GM21447 (cell line): ENCODE data around the gene CCDC110.

Experiments
- ATAC-seq: cut with Tn5 transposase; IDR thresholded peaks from one replicate; pipeline ENCODE4 v1.9.1; 2021; ENCODE audit not compliant: unreplicated experiment

CCDC110 gene

DNA sequence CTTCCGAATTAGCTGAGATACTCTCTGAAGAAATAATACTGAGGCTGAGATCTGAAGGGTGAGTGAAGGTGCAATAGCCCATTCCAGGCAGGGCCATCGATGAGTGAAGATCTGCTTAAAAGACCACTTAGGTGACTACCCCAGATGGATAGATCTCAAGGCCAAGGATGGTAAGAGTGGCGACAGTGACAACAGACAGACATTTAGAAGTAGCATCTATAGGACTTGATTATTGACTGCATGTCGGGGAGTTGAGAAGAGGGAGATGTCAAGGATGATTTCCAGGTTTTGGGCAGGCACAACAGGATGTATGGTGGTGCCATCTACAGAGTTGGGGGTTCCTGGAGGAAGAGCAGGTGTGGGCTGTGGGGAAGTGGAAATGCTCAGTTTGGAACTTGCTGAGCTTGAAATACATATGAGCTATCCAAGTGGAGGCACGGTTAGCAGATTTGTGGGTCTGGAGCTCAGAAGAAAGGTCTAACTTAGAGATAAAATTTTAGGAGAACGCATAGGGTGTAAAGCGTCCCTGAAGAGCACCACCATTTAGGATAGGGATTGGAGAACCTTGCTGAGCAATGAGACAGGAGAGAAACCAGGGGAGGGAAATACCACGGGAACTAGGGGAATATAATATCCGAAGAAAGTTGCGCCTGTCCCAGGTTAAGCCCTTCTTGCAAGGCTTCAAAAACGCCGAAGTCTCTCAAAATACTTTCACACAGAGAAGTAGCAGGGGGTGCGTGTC is 46.5 kb downstream of the CCDC110 start:
- peak; percentile 7 for ATAC-seq

DNA sequence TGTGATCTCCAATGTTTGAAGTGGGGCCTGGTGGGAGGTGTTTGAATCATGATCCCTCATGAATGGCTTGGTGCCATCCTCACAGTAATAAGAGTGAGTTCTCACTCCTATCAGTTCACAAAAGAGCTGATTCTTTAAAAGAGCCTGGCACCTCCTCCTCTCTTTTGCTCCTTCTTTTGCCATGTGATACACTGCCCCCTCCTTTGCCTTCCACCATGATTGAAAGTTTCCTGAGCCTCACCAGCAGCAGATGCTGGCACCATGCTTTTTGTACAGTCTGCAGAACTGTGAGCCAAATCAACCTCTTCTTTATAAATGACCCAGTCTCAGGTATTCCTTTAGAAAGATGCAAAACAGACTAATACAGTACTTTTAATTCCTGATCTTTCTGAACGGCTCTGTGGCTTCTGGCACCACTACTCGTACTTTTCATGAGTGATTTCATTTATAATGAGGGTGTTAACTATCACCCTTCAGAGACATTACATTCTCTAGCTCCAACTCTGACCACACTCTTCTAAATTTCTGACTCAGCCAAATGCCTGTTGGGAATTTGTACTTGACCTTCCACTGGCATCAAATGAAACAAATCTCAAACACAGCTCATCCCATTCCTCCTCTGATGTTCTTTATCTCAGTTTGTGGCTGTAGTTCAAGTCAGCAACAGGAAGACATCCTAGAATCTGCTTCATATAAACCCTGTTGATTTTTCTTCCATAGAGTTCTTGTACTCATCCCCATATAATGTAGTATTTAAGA is 50.0 kb downstream of the CCDC110 start:
- ATAC-seq = no peak

DNA sequence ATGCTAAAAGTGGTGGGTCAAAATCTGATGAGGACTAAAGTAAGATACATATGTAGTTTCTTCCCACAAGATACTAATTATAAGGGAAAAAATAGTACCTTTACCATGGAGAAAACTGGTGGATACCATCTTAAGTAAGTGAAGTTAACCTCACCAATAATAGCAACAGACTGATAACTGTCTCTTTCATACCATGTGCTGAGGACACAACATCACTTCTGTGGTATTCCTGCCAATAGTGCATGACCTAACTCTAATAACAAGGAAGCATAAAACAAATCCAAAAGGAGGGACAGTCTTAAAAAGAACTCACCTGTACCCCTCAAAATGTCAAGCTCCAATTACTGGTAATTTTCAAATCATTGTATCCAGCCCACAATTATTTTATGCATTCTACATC is 54.6 kb downstream of the CCDC110 start:
- no peak for ATAC-seq

DNA sequence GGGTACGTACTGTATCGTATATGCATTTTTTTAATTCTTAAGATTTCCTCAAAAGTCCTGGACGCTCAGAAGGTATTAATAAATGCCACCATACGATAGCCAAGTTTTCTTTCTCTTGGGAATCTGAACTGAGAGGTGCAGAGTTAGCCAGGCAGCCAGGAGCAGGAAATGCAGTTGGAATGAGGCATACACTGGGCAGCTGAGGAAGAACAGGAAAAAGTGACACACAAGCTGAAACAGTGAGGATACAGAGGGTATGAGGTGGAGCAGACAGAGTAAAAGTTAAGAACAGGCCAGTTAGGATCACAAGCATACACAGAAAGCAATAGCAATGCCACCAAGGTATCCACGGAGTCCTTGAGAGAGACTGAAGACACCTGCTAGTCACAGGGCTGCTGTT is 59.1 kb downstream of the CCDC110 start:
- ATAC-seq = no peak

DNA sequence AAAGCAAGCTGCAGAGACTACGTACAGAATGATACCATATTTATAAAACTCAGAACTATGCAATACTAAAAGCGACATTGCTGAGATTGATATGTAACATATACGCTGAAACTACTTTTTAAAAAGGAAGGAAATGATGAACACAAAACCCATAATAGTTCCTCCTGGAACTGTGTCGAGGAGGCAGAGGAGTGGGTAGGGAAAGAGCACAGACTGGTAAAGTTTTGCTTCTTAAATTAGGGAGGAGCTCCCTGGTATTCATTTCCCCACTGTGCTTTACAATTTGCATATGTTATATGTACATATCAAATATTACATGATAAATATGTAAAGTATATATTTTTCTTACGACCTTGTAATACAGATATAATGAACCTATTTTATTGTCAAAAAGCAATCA is 59.7 kb downstream of the CCDC110 start:
- ATAC-seq = no peak

DNA sequence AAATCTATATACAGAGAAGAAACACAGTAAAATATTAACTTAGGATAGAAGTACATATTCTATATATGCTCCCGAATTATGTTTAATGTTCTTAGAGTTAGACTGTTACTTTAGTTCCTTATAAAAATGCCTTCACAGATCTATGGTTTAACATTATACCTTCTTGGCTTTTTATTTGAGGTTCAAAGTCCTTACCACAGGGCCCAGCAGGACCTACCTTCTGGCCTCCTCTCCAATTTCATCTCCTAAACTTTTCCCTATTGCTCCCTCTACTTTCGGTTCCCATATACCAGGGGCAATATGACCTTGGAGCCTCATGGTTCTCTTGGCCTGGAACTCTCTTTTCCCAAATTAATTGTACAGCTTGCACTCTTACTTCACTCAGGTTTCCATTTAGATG is 63.1 kb downstream of the CCDC110 start:
- ATAC-seq = no peak

DNA sequence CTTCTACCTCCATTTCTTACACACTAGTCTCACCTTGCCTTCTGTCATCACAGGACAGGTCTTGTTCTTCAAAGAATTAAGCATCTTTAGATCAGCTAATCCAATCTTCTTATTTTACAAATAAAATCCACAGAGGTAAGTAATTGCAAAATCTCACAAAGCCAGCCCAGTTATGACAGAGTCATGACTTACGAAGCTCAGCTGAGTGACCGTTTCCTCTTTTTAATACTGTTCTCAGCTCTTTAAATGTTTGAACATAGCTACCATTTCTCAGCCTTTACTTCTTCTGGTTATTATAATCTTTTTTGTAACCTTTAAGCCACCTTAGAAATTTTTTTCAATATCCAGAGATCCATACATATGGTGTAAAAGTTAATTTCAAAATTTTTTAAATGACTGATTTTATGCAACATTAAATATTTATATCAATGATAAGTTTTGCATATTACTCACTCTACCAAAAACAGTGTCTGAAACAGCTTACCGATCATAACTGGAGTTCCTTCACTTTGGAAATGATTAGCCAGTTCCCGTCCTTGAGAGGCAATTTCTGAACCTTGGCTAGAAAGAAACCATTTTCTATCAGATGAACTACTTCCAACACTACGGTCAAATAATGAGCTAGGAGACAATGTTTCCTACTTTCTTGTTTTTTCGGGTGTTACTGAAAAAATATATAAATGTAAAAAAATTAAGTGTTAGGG is 66.1 kb downstream of the CCDC110 start:
- peak; percentile 55 for ATAC-seq

DNA sequence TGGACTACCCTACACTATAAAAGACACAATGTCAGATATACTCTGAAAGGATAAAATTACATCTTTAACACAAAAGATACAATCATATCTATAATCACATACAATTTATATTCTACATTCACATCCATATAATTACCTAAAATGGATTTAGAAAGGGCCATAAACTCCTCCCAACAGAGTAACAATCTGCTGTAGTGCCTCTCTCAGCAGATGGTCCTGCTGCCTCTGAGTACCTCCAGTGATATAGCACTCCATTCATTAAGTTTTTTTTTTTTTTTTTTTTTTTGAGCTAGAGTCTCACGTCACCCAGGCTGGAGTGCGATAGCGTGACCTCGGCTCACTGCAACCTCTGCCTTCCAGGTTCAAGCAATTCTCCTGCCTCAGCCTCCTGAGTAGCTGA is 67.5 kb downstream of the CCDC110 start:
- no peak for ATAC-seq

DNA sequence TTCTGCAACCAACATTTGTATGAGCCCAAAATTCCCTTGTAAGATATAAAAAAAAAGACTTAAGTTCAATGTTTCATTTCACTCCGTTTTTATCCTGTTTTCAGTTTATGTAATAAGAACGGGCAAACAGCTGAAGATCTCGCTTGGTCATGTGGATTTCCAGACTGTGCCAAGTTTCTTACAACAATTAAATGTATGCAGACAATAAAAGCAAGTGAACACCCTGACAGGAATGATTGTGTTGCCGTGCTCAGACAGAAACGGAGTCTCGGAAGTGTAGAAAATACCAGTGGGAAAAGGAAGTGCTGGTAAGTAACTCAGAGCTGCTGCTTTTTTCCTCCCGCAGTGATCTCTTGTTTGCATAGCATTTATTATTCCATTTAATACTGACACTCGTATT is 72.1 kb downstream of the CCDC110 start:
- no peak for ATAC-seq

DNA sequence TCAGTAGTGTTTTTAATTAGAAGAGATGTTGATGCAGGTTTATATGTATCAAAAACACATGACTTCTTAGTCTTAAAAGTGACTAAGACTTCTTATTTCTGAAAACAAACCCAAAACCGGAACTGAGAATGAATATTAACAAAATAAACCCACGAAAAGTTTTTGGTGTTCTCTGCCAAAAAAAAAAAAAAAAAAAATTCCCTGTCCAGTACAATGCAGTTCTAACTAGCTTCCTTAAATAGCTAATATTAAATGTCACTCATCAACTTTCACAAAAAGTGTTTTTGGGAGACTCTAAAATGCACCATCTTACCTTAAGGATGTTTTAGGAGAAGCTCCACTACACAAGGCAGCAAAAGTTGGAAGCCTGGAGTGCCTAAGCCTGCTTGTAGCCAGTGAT is 72.9 kb downstream of the CCDC110 start:
- no peak for ATAC-seq

DNA sequence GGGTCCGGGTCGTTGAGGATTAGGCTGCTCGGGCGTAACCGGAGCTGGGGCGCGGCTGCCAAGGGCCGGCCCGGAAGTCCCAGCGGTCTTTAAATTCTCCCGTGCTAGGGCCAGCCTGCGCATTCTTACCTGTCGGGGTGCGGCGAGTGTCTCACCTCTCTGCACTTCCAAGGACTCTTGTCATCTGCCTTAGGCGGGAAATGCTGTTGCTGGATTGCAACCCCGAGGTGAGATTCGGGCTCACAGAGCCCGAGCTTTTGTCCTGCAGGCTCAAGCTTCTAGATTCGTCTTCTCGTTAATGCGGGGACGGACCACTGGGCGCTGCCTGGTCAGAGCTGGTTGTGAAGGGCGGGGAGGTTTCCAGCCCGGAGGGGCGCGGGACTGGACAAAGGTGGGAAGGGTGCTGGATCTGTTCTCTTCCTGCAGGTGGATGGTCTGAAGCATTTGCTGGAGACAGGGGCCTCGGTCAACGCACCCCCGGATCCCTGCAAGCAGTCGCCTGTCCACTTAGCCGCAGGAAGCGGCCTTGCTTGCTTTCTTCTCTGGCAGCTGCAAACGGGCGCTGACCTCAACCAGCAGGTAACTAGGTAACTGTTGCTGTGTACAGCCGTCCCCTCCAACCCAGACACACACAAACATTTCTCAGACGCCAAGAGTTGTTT is 74.7 kb downstream of the CCDC110 start, which contains the start of gene ANKRD37:
Gene ANKRD37, plus strand, starts transcription at position 118 of the 662 bp plus-strand sequence. Its CDS starts 83 bp downstream, at position 201.
- ATAC-seq = no peak

DNA sequence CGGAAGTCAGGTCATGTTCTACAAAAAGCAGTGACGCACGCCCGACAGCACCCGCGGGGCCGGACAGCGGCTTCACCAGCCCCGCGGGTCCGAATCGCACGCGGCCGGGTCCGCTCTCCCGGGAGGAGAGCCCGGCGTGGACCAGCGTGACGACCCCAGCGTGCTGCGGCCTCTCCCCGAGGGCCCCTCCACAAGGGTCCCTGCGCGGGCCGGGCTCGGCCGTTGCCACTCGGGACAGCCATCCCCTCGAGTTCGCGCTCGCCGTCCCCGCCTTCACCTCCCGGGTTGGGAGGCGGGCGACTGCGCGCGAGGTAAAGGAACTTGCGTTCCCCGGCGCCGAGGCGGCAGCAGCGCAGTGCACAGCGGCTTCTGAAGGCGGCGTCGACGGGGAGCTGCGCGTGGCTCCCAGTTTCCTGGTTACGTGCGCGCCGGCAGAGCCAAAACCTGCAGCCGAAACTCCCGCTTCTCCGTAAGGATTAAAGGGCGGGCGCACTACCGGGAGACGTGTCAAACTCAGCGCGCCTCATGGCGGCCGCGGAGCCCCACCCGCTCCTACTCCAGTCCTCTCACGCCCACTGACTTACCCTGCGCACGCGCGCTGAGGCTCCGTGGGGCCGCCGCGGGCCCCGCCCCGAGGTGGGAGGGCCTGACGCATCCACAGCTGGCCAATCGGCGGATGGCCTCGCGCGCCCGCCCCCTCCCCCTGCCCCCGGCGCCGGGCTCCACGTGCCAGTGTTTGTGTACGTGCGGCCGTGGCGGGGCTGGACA is 75.4 kb downstream of the CCDC110 start:
- peak; percentile 70 for ATAC-seq

DNA sequence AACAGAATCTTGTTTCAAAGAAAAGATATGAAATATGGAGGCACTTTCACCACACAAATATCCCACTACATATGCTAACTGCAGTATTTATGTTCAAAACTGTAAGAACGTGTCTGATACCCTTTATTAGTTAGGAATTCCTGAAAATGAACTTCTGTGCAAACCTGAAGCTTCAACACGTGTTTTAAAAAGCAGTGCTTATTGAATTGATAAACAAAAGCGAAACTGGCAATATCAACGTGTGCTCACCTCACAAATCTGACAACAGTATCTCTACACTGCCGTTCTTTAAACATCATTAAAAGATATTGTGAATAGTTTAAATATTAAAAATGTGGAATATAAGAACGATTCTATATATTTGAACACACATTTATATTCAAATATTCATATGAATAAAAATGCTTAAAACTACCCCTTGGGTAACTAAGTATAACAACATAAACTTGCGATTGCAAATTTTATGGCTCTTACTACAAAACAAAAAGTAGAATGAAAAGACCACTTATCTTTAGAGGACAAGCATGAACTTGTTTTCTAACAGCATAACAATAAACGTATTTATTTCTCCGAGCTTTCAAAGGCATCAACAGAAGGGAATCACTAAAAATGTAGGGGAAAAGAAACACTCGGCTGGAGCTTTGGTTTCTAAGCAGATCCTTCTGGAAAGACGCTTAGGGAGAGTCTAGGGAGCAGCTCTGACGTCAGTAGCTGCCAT is 76.1 kb downstream of the CCDC110 start, which contains the start of gene LRP2BP:
Gene LRP2BP, minus strand, starts transcription at position 687 of the 718 bp plus-strand sequence. CDS start 17,738 bp downstream, outside the sequence.
- no peak for ATAC-seq
